HS-5 (cell line): ENCODE data around the gene STAMBP.
"Not testable (repeated sequence)": the region's sequence is repeated elsewhere in the genome, so short reads cannot be mapped to it uniquely, and the experiment has no call there.

Experiments used
- DNase-seq: peaks from one replicate; pipeline ENCODE4 v3.0.0-alpha.2; 2012; ENCODE audit warnings: low read depth

STAMBP gene

GRCh38 chr2:73887596-73888353, 59.0 kb downstream of the STAMBP start:
- DNase-seq, result not testable (repeated sequence)

- DNase-seq, result no peak
Observed at GRCh38 chr2:73888388-73888787, 59.6 kb downstream of the STAMBP start.

- no peak for DNase-seq
Observed at GRCh38 chr2:73889206-73889605, 60.4 kb downstream of the STAMBP start.

- DNase-seq, result no peak
Observed at GRCh38 chr2:73890301-73891092, 61.7 kb downstream of the STAMBP start.

- DNase-seq, result no peak
Observed at GRCh38 chr2:73891276-73891901, 62.6 kb downstream of the STAMBP start.

- DNase-seq, result no peak
Observed at GRCh38 chr2:73892631-73893329, 64.0 kb downstream of the STAMBP start, which contains the start of gene ACTG2. Gene ACTG2, plus strand, starts transcription at chr2:73893008. Its CDS starts 8,304 bp downstream, at chr2:73901312.

GRCh38 chr2:73893764-73894474, 65.2 kb downstream of the STAMBP start:
- DNase-seq, result no peak

- DNase-seq, result no peak
Observed at GRCh38 chr2:73894475-73894850, 65.7 kb downstream of the STAMBP start.

- DNase-seq, result no peak
Observed at GRCh38 chr2:73894877-73895276, 66.1 kb downstream of the STAMBP start.

- no peak for DNase-seq
Observed at GRCh38 chr2:73895473-73895872, 66.7 kb downstream of the STAMBP start.

GRCh38 chr2:73896362-73897239, 67.8 kb downstream of the STAMBP start:
- peak; percentile 66 for DNase-seq

- no peak for DNase-seq
Observed at GRCh38 chr2:73897240-73897583, 68.5 kb downstream of the STAMBP start.

- no peak for DNase-seq
Observed at GRCh38 chr2:73897934-73898333, 69.2 kb downstream of the STAMBP start.

GRCh38 chr2:73899801-73900336, 71.1 kb downstream of the STAMBP start:
- DNase-seq, result no peak

- no peak for DNase-seq
Observed at GRCh38 chr2:73901143-73901542, 72.4 kb downstream of the STAMBP start.

GRCh38 chr2:73902284-73902683, 73.5 kb downstream of the STAMBP start:
- no peak for DNase-seq

- no peak for DNase-seq
Observed at GRCh38 chr2:73903313-73903712, 74.6 kb downstream of the STAMBP start.

- not testable (repeated sequence) for DNase-seq
Observed at GRCh38 chr2:73903949-73904613, 75.3 kb downstream of the STAMBP start.

- DNase-seq, result no peak
Observed at GRCh38 chr2:73904952-73905351, 76.2 kb downstream of the STAMBP start.
